ENCODE measurements around the gene PRKCD. TPM values are rescaled to one million over a fixed set of nuclear protein-coding genes. Genes with fewer than 3 reads are reported as not detected.

Gene PRKCD
- total and polyA plus RNA-seq, 2 of the 4 experiments (the other 2 are of a cell fraction), result 4.3 to 19.0 TPM

DNA sequence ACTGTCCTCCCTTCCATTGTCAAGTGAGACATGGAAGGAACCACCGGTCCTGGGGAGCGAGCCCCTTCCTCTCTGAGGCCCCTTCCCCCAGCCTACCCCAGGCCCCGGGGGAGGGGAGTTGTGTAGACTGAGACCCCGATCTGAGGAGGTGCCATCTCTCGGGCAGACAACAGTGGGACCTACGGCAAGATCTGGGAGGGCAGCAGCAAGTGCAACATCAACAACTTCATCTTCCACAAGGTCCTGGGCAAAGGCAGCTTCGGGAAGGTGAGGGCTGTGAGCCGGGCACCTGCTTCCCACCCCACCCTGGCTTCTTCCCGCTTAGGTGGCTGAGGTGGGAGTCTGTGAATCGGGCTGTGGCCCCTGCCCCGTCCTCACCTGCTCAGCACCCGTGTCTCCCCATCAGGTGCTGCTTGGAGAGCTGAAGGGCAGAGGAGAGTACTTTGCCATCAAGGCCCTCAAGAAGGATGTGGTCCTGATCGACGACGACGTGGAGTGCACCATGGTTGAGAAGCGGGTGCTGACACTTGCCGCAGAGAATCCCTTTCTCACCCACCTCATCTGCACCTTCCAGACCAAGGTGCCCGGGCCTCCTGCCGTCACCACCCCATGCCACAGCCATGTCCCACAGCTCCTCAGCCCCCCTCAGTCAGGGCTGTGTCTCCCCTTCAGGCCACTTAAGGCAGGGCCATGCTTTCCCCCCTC, 24.9 kb downstream of the PRKCD start:
- Histone ChIP-seq H2AFZ (replicated peaks; ENCODE audit: low read length, poor library complexity) (no peak overlapping the region), H3K4me1 (ENCODE audit: control insufficient read depth, insufficient read depth, low read length) (peaks cover 3% of the 10 kb centered on the region; the same call in 1 of the 2 replicates), H3K36me3 (ENCODE audit: control insufficient read depth, insufficient read depth, low read length) (peaks cover 39% of the 10 kb centered on the region), H3K4me3 (ENCODE audit: insufficient read depth, low read depth, low read length) (no peak overlapping the region), H3K56ac (ENCODE audit: extremely low read depth, insufficient read depth, low read length) (no peak overlapping the region), H2BK5ac (ENCODE audit: low read depth, low read length, poor library complexity, severe bottlenecking) (no peak overlapping the region), H2BK15ac (ENCODE audit: low read depth, low read length) (no peak overlapping the region), H3K4me2 (ENCODE audit: low read depth, low read length) (no peak overlapping the region), H3K27me3 (ENCODE audit: control insufficient read depth, insufficient read depth, low read length) (no peaks in the 10 kb centered on the region), H4K8ac (ENCODE audit: low read depth in 2 of 2, low read length in 2 of 2) (no peak overlapping the region), H3K27ac (ENCODE audit: insufficient read depth, low read length) (no peak overlapping the region), H2AK9ac (replicated peaks; ENCODE audit: low read depth, low read length, poor library complexity) (no peak overlapping the region), H3K79me1 (ENCODE audit: low read depth in 1 of 2, low read length in 2 of 2) (no peaks in the 10 kb centered on the region), H2BK120ac (ENCODE audit: low read depth, low read length) (no peak overlapping the region), H4K20me1 (ENCODE audit: insufficient read depth, low read length) (peaks cover 6% of the 10 kb centered on the region; the same call in 1 of the 2 replicates), H2BK20ac (ENCODE audit: low read depth, low read length) (no peak overlapping the region), H3K9me3 (ENCODE audit: control insufficient read depth, insufficient read depth, low read length) (no peaks in the 10 kb centered on the region), H3K18ac (ENCODE audit: low read depth, low read length) (no peak overlapping the region), H3K9ac (ENCODE audit: low read depth, low read length) (no peak overlapping the region), H2AK5ac (ENCODE audit: low read depth, low read length) (no peak overlapping the region), H3K23ac (ENCODE audit: low read depth, low read length) (no peak overlapping the region), H3K14ac (replicated peaks; ENCODE audit: low read depth, low read length) (no peak overlapping the region), H4K91ac (ENCODE audit: insufficient read depth, low read depth, low read length) (no peak overlapping the region), H3K4ac (ENCODE audit: low read depth, low read length) (no peak overlapping the region), H4K5ac (ENCODE audit: low read depth, low read length) (no peak overlapping the region), H3K9me1 (ENCODE audit: insufficient read depth, low read length) (peaks cover 5% of the 10 kb centered on the region; the same call in 1 of the 2 replicates)
- dilution Hi-C loops (cut with HindIII; ENCODE audit: low sequenced_read_pairs, unreplicated experiment), result no loop called here
- CTCF ChIA-PET, result interaction anchor here (0.6 kb wide), 1 partner anchor 131 kb away, joined by 3 read pairs; no protein-coding TSS in a partner anchor
- no peak for ATAC-seq (ENCODE audit: low read depth)
- intact Hi-C loops (cut with micrococcal nuclease), result no loop called here
- POLR2A ChIA-PET (ENCODE audit: unreplicated experiment), result no interaction called here
- WGBS, 2 experiments (ENCODE audit: extremely low coverage in 2 of 2, insufficient read length in 1 of 2), result 100% methylated on average over 1 of the region's 20 CpGs; no CpG with 5 or more reads in 1 of the 2 experiments
- TF ChIP-seq RFX5 (IDR thresholded peaks at IDR 0.05; ENCODE audit: low read depth, low read length) (no peak), POLR2A (IDR thresholded peaks at IDR 0.05; ENCODE audit: low read depth, low read length) (no peak), NFE2L2 (IDR thresholded peaks at IDR 0.05; ENCODE audit: low read depth, low read length) (no peak), SMC3 (IDR thresholded peaks at IDR 0.05; ENCODE audit: low read depth, low read length) (no peak), MXI1 (IDR thresholded peaks at IDR 0.05; ENCODE audit: borderline replicate concordance, low read depth, low read length) (no peak), CHD1 (IDR thresholded peaks at IDR 0.05; ENCODE audit: low read depth, low read length) (no peak), MAFK (IDR thresholded peaks at IDR 0.05; ENCODE audit: low read depth, low read length) (no peak), BHLHE40 (IDR thresholded peaks at IDR 0.05; ENCODE audit: low read depth, low read length) (no peak), MAZ (IDR thresholded peaks at IDR 0.05; ENCODE audit: borderline replicate concordance, low read depth, low read length) (no peak), CEBPB (IDR thresholded peaks at IDR 0.05; ENCODE audit: low read depth, low read length) (no peak), FOS (IDR thresholded peaks at IDR 0.05; ENCODE audit: low read depth, low read length) (no peak), RCOR1 (IDR thresholded peaks at IDR 0.05; ENCODE audit: insufficient replicate concordance, low read length) (no peak), RAD21 (IDR thresholded peaks at IDR 0.05; ENCODE audit: low read length) (no peak)
- TF ChIP-seq, protein P1, sequence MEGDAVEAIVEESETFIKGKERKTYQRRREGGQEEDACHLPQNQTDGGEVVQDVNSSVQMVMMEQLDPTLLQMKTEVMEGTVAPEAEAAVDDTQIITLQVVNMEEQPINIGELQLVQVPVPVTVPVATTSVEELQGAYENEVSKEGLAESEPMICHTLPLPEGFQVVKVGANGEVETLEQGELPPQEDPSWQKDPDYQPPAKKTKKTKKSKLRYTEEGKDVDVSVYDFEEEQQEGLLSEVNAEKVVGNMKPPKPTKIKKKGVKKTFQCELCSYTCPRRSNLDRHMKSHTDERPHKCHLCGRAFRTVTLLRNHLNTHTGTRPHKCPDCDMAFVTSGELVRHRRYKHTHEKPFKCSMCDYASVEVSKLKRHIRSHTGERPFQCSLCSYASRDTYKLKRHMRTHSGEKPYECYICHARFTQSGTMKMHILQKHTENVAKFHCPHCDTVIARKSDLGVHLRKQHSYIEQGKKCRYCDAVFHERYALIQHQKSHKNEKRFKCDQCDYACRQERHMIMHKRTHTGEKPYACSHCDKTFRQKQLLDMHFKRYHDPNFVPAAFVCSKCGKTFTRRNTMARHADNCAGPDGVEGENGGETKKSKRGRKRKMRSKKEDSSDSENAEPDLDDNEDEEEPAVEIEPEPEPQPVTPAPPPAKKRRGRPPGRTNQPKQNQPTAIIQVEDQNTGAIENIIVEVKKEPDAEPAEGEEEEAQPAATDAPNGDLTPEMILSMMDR (conservative IDR thresholded peaks at IDR 0.05; ENCODE audit: low read depth, low read length), result no peak
- TF ChIP-seq, protein P2, sequence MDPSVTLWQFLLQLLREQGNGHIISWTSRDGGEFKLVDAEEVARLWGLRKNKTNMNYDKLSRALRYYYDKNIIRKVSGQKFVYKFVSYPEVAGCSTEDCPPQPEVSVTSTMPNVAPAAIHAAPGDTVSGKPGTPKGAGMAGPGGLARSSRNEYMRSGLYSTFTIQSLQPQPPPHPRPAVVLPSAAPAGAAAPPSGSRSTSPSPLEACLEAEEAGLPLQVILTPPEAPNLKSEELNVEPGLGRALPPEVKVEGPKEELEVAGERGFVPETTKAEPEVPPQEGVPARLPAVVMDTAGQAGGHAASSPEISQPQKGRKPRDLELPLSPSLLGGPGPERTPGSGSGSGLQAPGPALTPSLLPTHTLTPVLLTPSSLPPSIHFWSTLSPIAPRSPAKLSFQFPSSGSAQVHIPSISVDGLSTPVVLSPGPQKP (IDR thresholded peaks at IDR 0.05; ENCODE audit: borderline replicate concordance, low read depth, low read length), result no peak
- TF ChIP-seq, protein P3, sequence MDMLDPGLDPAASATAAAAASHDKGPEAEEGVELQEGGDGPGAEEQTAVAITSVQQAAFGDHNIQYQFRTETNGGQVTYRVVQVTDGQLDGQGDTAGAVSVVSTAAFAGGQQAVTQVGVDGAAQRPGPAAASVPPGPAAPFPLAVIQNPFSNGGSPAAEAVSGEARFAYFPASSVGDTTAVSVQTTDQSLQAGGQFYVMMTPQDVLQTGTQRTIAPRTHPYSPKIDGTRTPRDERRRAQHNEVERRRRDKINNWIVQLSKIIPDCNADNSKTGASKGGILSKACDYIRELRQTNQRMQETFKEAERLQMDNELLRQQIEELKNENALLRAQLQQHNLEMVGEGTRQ (IDR thresholded peaks at IDR 0.05; ENCODE audit: low read depth, low read length), result no peak
- DNase-seq, result no peak
- BruUV-seq (replicated peaks), result no TSS peak
- in situ Hi-C loops (cut with MboI; ENCODE audit: low sequenced_read_pairs), result no loop called here

All from IMR-90 (cell line).